H9 (cell line): Measurements from ENCODE around the gene RBM7. TPM values are rescaled to one million over a fixed set of nuclear protein-coding genes. Genes with fewer than 3 reads are reported as not detected.

Source experiments
- DNase-seq: peaks from one replicate; pipeline ENCODE4 v3.0.0-alpha.2; 2017
- H2AFZ ChIP-seq: one replicate; pipeline ENCODE4 v1.6.1; 2013; ENCODE audit warnings: mild to moderate bottlenecking, low read length, control low read depth, moderate library complexity
- H2AK5ac ChIP-seq: 2 replicates; pipeline ENCODE4 v1.6.1; 2013; ENCODE audit warnings: low read length, control low read depth, mixed read lengths; ENCODE audit not compliant: insufficient read length
- H2BK120ac ChIP-seq: one replicate; pipeline ENCODE4 v1.6.1; 2013; ENCODE audit warnings: low read depth, mild to moderate bottlenecking, low read length, control low read depth, inconsistent platforms; ENCODE audit not compliant: poor library complexity, severe bottlenecking
- H2BK12ac ChIP-seq: 2 replicates; pipeline ENCODE4 v1.6.1; 2013; ENCODE audit warnings: low read length, control low read depth, mixed read lengths, low read depth; ENCODE audit not compliant: insufficient read length
- H2BK15ac ChIP-seq: 2 replicates; pipeline ENCODE4 v1.6.1; 2013; ENCODE audit warnings: low read depth, low read length, control low read depth
- H2BK20ac ChIP-seq: one replicate; pipeline ENCODE4 v1.6.1; 2013; ENCODE audit warnings: low read depth, mild to moderate bottlenecking, low read length, control low read depth, inconsistent platforms; ENCODE audit not compliant: poor library complexity, severe bottlenecking
- H2BK5ac ChIP-seq: 2 replicates; pipeline ENCODE4 v1.6.1; 2013; ENCODE audit warnings: low read length, control low read depth, mixed read lengths; ENCODE audit not compliant: insufficient read length
- H3K14ac ChIP-seq: 2 replicates; pipeline ENCODE4 v1.6.1; 2013; ENCODE audit warnings: low read length, control low read depth; ENCODE audit not compliant: insufficient read depth
- H3K18ac ChIP-seq: 2 replicates; pipeline ENCODE4 v1.6.1; 2013; ENCODE audit warnings: low read depth, mild to moderate bottlenecking, mixed read lengths, low read length, control low read depth; ENCODE audit not compliant: insufficient read length
- H3K23ac ChIP-seq: 2 replicates; pipeline ENCODE4 v1.6.1; 2013; ENCODE audit warnings: low read length, control low read depth, mixed read lengths, low read depth; ENCODE audit not compliant: insufficient read length
- H3K23me2 ChIP-seq: 2 replicates; pipeline ENCODE4 v1.6.1; 2013; ENCODE audit warnings: low read depth, mild to moderate bottlenecking, mixed read lengths, low read length, control low read depth; ENCODE audit not compliant: insufficient read length, poor library complexity, severe bottlenecking
- H3K27ac ChIP-seq: 2 replicates; pipeline ENCODE4 v1.5.1; 2013; ENCODE audit warnings: low read length, control low read depth, mixed read lengths, low read depth; ENCODE audit not compliant: insufficient read length
- H3K27me3 ChIP-seq: 2 replicates; pipeline ENCODE4 v1.6.1; 2013; ENCODE audit warnings: low read length, control low read depth, inconsistent platforms; ENCODE audit not compliant: insufficient read depth
- H3K4ac ChIP-seq: 2 replicates; pipeline ENCODE4 v1.6.1; 2013; ENCODE audit warnings: low read depth, mild to moderate bottlenecking, control low read depth, inconsistent platforms, low read length, moderate library complexity
- H3K4me1 ChIP-seq: 2 replicates; pipeline ENCODE4 v1.6.1; 2013; ENCODE audit warnings: low read length, control low read depth, inconsistent platforms; ENCODE audit not compliant: insufficient read depth
- H3K4me2 ChIP-seq: 2 replicates; pipeline ENCODE4 v1.6.1; 2013; ENCODE audit warnings: low read length, control low read depth, mixed read lengths; ENCODE audit not compliant: insufficient read length, insufficient read depth
- H3K56ac ChIP-seq: 2 replicates; pipeline ENCODE4 v1.6.1; 2013; ENCODE audit warnings: low read depth, mild to moderate bottlenecking, mixed read lengths, low read length, control low read depth; ENCODE audit not compliant: insufficient read length
- H3K79me1 ChIP-seq: 2 replicates; pipeline ENCODE4 v1.6.1; 2013; ENCODE audit warnings: low read depth, mild to moderate bottlenecking, moderate library complexity, low read length, control low read depth, inconsistent platforms; ENCODE audit not compliant: insufficient read depth, poor library complexity, severe bottlenecking
- H3K79me2 ChIP-seq: 2 replicates; pipeline ENCODE4 v1.6.1; 2013; ENCODE audit warnings: low read length, control low read depth, inconsistent platforms; ENCODE audit not compliant: insufficient read depth
- H3K9ac ChIP-seq: 2 replicates; pipeline ENCODE4 v1.6.1; 2013; ENCODE audit warnings: low read length, control low read depth, mixed read lengths; ENCODE audit not compliant: insufficient read length; ENCODE audit errors: extremely low read depth
- H3K9me3 ChIP-seq: one replicate; pipeline ENCODE4 v1.6.1; 2013; ENCODE audit warnings: low read depth, low read length, inconsistent platforms; ENCODE audit not compliant: control insufficient read depth
- H3T11ph ChIP-seq: one replicate; pipeline ENCODE4 v1.6.1; 2013; ENCODE audit warnings: mild to moderate bottlenecking, low read length, control low read depth, inconsistent platforms
- H4K20me1 ChIP-seq: one replicate; pipeline ENCODE4 v1.6.1; 2013; ENCODE audit not compliant: control insufficient read depth, insufficient read length, insufficient read depth
- H4K5ac ChIP-seq: 2 replicates; pipeline ENCODE4 v1.6.1; 2013; ENCODE audit warnings: low read depth, mild to moderate bottlenecking, mixed read lengths, low read length, control low read depth; ENCODE audit not compliant: insufficient read length
- H4K8ac ChIP-seq: replicated peaks from 2 replicates; pipeline ENCODE4 v1.6.1; 2013; ENCODE audit warnings: low read length, control low read depth, mixed read lengths, low read depth; ENCODE audit not compliant: insufficient read length
- H4K91ac ChIP-seq: 2 replicates; pipeline ENCODE4 v1.6.1; 2013; ENCODE audit warnings: low read depth, mild to moderate bottlenecking, moderate library complexity, mixed read lengths, low read length, control low read depth; ENCODE audit not compliant: insufficient read length
- H3K27ac Mint-ChIP-seq, 3 experiments: 2 replicates in 2 of 3; 3 replicates in 1 of 3; pipeline ENCODE4 v1.8.0; 2020 to 2021; ENCODE audit warnings: mixed read lengths in 3 of 3, mild to moderate bottlenecking in 1 of 3, moderate library complexity in 1 of 3
- H3K27me3 Mint-ChIP-seq: 2 replicates; pipeline ENCODE4 v1.8.0; 2021; ENCODE audit warnings: low read depth, mild to moderate bottlenecking, moderate library complexity, mixed read lengths
- H3K36me3 Mint-ChIP-seq, 3 experiments: 2 replicates in 2 of 3; 3 replicates in 1 of 3; pipeline ENCODE4 v1.8.0; 2020 to 2021; ENCODE audit warnings: low read depth in 3 of 3, mixed read lengths in 3 of 3; ENCODE audit not compliant: insufficient read depth in 1 of 3
- H3K4me1 Mint-ChIP-seq, 2 experiments: 2 replicates each; pipeline ENCODE4 v1.8.0; 2020; ENCODE audit warnings: mixed read lengths in 2 of 2
- H3K4me3 Mint-ChIP-seq, 2 experiments: 2 replicates in 1 of 2; 3 replicates in 1 of 2; pipeline ENCODE4 v1.8.0; 2020 to 2021; ENCODE audit warnings: mild to moderate bottlenecking in 2 of 2, mixed read lengths in 2 of 2, moderate library complexity in 1 of 2
- H3K9me3 Mint-ChIP-seq, 2 experiments: 2 replicates in 1 of 2; 3 replicates in 1 of 2; pipeline ENCODE4 v1.8.0; 2020; ENCODE audit warnings: mild to moderate bottlenecking in 2 of 2, mixed read lengths in 2 of 2, moderate library complexity in 1 of 2
- WGBS: extraction: QIAGEN DNeasy Blood & Tissue Kit; methylation state at CpG from one replicate; pipeline ENCODE4 v1.1.7; 2013; ENCODE audit warnings: missing lambda C conversion rate, low lambda C conversion rate, mixed read lengths; ENCODE audit not compliant: insufficient read length; ENCODE audit errors: extremely low coverage; 5-methylcytosine and 5-hydroxymethylcytosine counted together
- total RNA-seq: library from RNA; stranded (reverse); gene quantifications from 2 replicates; pipeline ENCODE4 v1.2.1, GENCODE V29; 2021
- TF ChIP-seq, protein P1 (sequence below): fragments of 200-600 bp; sonication (generic); conservative IDR thresholded peaks from 3 replicates; pipeline ENCODE4 v1.8.0; 2021; ENCODE audit warnings: antibody characterized with exemption, mild to moderate bottlenecking

RBM7 gene
- total RNA-seq, 1 experiment from 2014 or later = 56.4 TPM

DNA sequence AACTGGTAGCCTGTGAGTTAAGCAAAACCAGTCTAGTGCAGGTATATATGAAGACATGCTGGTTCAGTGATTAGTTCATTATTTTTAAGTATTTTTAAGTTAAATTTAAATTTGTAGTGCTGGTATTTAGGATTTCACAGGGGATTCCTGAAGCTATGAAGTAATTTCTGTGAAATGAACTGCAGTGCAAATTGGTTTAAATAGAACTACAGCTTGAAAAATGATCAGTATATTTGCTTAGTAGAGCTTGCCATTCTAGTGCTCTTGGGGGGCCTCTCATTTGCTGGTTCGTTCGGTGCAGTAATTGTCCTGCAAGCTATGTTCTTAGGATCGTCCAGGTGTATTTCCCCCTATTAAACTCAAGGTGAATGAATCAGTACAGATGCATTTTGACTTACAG, 51.9 kb downstream of the RBM7 start:
- no peak overlapping the region for H2BK12ac ChIP-seq
- no peak overlapping the region for H4K91ac ChIP-seq
- no peaks in the 10 kb centered on the region for H3K79me1 ChIP-seq
- no peak overlapping the region for H3K14ac ChIP-seq
- no peak overlapping the region for H4K5ac ChIP-seq
- no peaks in the 10 kb centered on the region for H4K20me1 ChIP-seq
- Mint-ChIP-seq H3K27ac (no peak overlapping the region), H3K4me3 (no peak overlapping the region), H3K36me3 (peaks cover 18 to 42% (median 25%) of the 10 kb centered on the region in 3 experiments; a peak in 6 of 7 replicates), H3K4me1 (peaks cover 9 to 12% of the 10 kb centered on the region in 2 experiments), H3K9me3 (no peaks in the 10 kb centered on the region), H3K27me3 (no peaks in the 10 kb centered on the region)
- H2AFZ ChIP-seq = no peak overlapping the region
- H3K18ac ChIP-seq = no peak overlapping the region
- TF ChIP-seq, protein P1, sequence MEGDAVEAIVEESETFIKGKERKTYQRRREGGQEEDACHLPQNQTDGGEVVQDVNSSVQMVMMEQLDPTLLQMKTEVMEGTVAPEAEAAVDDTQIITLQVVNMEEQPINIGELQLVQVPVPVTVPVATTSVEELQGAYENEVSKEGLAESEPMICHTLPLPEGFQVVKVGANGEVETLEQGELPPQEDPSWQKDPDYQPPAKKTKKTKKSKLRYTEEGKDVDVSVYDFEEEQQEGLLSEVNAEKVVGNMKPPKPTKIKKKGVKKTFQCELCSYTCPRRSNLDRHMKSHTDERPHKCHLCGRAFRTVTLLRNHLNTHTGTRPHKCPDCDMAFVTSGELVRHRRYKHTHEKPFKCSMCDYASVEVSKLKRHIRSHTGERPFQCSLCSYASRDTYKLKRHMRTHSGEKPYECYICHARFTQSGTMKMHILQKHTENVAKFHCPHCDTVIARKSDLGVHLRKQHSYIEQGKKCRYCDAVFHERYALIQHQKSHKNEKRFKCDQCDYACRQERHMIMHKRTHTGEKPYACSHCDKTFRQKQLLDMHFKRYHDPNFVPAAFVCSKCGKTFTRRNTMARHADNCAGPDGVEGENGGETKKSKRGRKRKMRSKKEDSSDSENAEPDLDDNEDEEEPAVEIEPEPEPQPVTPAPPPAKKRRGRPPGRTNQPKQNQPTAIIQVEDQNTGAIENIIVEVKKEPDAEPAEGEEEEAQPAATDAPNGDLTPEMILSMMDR = no peak
- no peak overlapping the region for H2BK5ac ChIP-seq
- peaks cover 2% of the 10 kb centered on the region; the same call in 1 of the 2 replicates for H3K4me1 ChIP-seq
- no peaks in the 10 kb centered on the region for H3K23me2 ChIP-seq
- H3K9me3 ChIP-seq = no peaks in the 10 kb centered on the region
- H3K27ac ChIP-seq = no peak overlapping the region
- H3K23ac ChIP-seq = no peak overlapping the region
- no peak overlapping the region for H2BK120ac ChIP-seq
- H2BK15ac ChIP-seq = no peak overlapping the region
- no peak overlapping the region for H3K9ac ChIP-seq
- H2AK5ac ChIP-seq = no peak overlapping the region
- H3K27me3 ChIP-seq = no peaks in the 10 kb centered on the region
- no peak for DNase-seq
- no peak overlapping the region for H3K4me2 ChIP-seq
- H3K56ac ChIP-seq = no peak overlapping the region
- no CpG with 5 or more reads among the region's 3 CpGs for WGBS
- no peak overlapping the region for H2BK20ac ChIP-seq
- no peak overlapping the region for H3T11ph ChIP-seq
- no peak overlapping the region for H3K4ac ChIP-seq
- H4K8ac ChIP-seq = no peak overlapping the region
- H3K79me2 ChIP-seq = no peaks in the 10 kb centered on the region

Other genes with a start within 250 kb of the RBM7 start
- not detected in 2 replicates for gene NNMT, start 104.3 kb upstream of the RBM7 start, total RNA-seq
- gene C11orf71, start 155 bp upstream of the RBM7 start, total RNA-seq = 3.5 and 5.3 TPM in 2 replicates
- gene REXO2, start 38.8 kb downstream of the RBM7 start, total RNA-seq = 88.8 and 92.8 TPM in 2 replicates
- gene NXPE1, start 159.2 kb downstream of the RBM7 start, total RNA-seq = not detected in 2 replicates
- gene NXPE4, start 195.1 kb downstream of the RBM7 start, total RNA-seq = not detected in 2 replicates